ENCODE data around the gene DLG2. TPM values are rescaled to one million over a fixed set of nuclear protein-coding genes. Genes with fewer than 3 reads are reported as not detected.

The DLG2 gene
- total RNA-seq, 1 donor from 2014 or later, result 2.4 TPM

GRCh38 chr11:83782329-83782728 is 1844.8 kb downstream of the DLG2 start:
- H3K4me3 Mint-ChIP-seq (ENCODE audit: low read depth), result no peak overlapping the region
- H3K36me3 Mint-ChIP-seq (ENCODE audit: insufficient read depth), result no peaks in the 10 kb centered on the region
- H3K9me3 Mint-ChIP-seq (ENCODE audit: low read depth), result no peaks in the 10 kb centered on the region
- DNase-seq (ENCODE audit: low spot score, unreplicated experiment), result no peak
- TF ChIP-seq, protein P1, sequence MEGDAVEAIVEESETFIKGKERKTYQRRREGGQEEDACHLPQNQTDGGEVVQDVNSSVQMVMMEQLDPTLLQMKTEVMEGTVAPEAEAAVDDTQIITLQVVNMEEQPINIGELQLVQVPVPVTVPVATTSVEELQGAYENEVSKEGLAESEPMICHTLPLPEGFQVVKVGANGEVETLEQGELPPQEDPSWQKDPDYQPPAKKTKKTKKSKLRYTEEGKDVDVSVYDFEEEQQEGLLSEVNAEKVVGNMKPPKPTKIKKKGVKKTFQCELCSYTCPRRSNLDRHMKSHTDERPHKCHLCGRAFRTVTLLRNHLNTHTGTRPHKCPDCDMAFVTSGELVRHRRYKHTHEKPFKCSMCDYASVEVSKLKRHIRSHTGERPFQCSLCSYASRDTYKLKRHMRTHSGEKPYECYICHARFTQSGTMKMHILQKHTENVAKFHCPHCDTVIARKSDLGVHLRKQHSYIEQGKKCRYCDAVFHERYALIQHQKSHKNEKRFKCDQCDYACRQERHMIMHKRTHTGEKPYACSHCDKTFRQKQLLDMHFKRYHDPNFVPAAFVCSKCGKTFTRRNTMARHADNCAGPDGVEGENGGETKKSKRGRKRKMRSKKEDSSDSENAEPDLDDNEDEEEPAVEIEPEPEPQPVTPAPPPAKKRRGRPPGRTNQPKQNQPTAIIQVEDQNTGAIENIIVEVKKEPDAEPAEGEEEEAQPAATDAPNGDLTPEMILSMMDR (IDR thresholded peaks at IDR 0.05; ENCODE audit: unreplicated experiment), result no peak
- H3K4me1 Mint-ChIP-seq (ENCODE audit: low read depth), result peaks cover 12% of the 10 kb centered on the region
- peaks cover 14% of the 10 kb centered on the region for H3K27me3 Mint-ChIP-seq
- no peak overlapping the region for H3K27ac Mint-ChIP-seq

- no peak overlapping the region for H3K27ac Mint-ChIP-seq
- DNase-seq (ENCODE audit: low spot score, unreplicated experiment), result no peak
- no peaks in the 10 kb centered on the region for H3K9me3 Mint-ChIP-seq (ENCODE audit: low read depth)
- TF ChIP-seq, protein P1 (IDR thresholded peaks at IDR 0.05; ENCODE audit: unreplicated experiment), result no peak
- H3K27me3 Mint-ChIP-seq, result peaks cover 13% of the 10 kb centered on the region
- no peaks in the 10 kb centered on the region for H3K36me3 Mint-ChIP-seq (ENCODE audit: insufficient read depth)
- peaks cover 12% of the 10 kb centered on the region for H3K4me1 Mint-ChIP-seq (ENCODE audit: low read depth)
- no peak overlapping the region for H3K4me3 Mint-ChIP-seq (ENCODE audit: low read depth)
Measured at GRCh38 chr11:83779876-83780275, 1847.3 kb downstream of the DLG2 start.

DNA sequence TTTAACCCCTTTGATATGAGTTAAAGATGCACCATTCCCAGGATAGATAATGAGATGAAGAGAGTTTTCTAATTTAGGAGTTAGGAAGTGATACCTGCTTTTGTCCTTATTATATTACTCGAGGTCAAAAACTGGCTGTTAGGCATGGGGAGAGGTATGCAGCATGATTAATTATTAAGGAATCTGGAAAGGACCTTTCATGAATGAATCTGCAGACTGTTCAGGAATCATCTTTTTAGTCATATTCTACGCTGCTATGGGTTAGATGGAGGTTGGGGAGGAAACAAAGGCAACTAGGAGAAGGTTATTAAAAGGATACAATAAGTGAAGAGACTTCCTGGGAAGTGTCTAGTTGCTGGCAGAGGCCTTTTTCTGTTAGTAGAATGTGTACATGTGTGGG is 1848.5 kb downstream of the DLG2 start:
- H3K9me3 Mint-ChIP-seq (ENCODE audit: low read depth), result no peaks in the 10 kb centered on the region
- H3K36me3 Mint-ChIP-seq (ENCODE audit: insufficient read depth), result no peaks in the 10 kb centered on the region
- no peak overlapping the region for H3K27ac Mint-ChIP-seq
- TF ChIP-seq, protein P1 (IDR thresholded peaks at IDR 0.05; ENCODE audit: unreplicated experiment), result no peak
- DNase-seq (ENCODE audit: low spot score, unreplicated experiment), result no peak
- peaks cover 5% of the 10 kb centered on the region for H3K4me1 Mint-ChIP-seq (ENCODE audit: low read depth)
- peaks cover 13% of the 10 kb centered on the region for H3K27me3 Mint-ChIP-seq
- H3K4me3 Mint-ChIP-seq (ENCODE audit: low read depth), result no peak overlapping the region

- H3K4me3 Mint-ChIP-seq (ENCODE audit: low read depth), result no peak overlapping the region
- no peak for DNase-seq (ENCODE audit: low spot score, unreplicated experiment)
- peaks cover 3% of the 10 kb centered on the region for H3K4me1 Mint-ChIP-seq (ENCODE audit: low read depth)
- H3K36me3 Mint-ChIP-seq (ENCODE audit: insufficient read depth), result no peaks in the 10 kb centered on the region
- H3K27ac Mint-ChIP-seq, result no peak overlapping the region
- peaks cover 6% of the 10 kb centered on the region for H3K27me3 Mint-ChIP-seq
- H3K9me3 Mint-ChIP-seq (ENCODE audit: low read depth), result no peaks in the 10 kb centered on the region
- TF ChIP-seq, protein P1 (IDR thresholded peaks at IDR 0.05; ENCODE audit: unreplicated experiment), result no peak
Measured at GRCh38 chr11:83773950-83774880, 1852.9 kb downstream of the DLG2 start.

- H3K4me3 Mint-ChIP-seq (ENCODE audit: low read depth), result no peak overlapping the region
- no peaks in the 10 kb centered on the region for H3K4me1 Mint-ChIP-seq (ENCODE audit: low read depth)
- H3K9me3 Mint-ChIP-seq (ENCODE audit: low read depth), result no peaks in the 10 kb centered on the region
- H3K27me3 Mint-ChIP-seq, result peaks cover 3% of the 10 kb centered on the region
- no peak overlapping the region for H3K27ac Mint-ChIP-seq
- TF ChIP-seq, protein P1 (IDR thresholded peaks at IDR 0.05; ENCODE audit: unreplicated experiment), result no peak
- H3K36me3 Mint-ChIP-seq (ENCODE audit: insufficient read depth), result no peaks in the 10 kb centered on the region
- no peak for DNase-seq (ENCODE audit: low spot score, unreplicated experiment)
Measured at GRCh38 chr11:83768489-83768888, 1858.7 kb downstream of the DLG2 start.
